Liver (tissue), 3 donors: ENCODE data around the gene CRYGC.

Experiments used
- GABPA ChIP-seq, 2 donors: IDR thresholded peaks in 1 of 2; conservative IDR thresholded peaks in 1 of 2; 2 replicates each; pipeline ENCODE4 v1.6.1; 2016; ENCODE audit warnings: antibody characterized with exemption in 2 of 2, mild to moderate bottlenecking in 1 of 2, moderate library complexity in 1 of 2
- HNF4G ChIP-seq: IDR thresholded peaks from 2 replicates; pipeline ENCODE4 v1.6.1; 2016; ENCODE audit warnings: antibody characterized with exemption
- JUND ChIP-seq, 2 donors: IDR thresholded peaks; 2 replicates each; pipeline ENCODE4 v1.6.1; 2016; ENCODE audit warnings: antibody characterized with exemption in 2 of 2
- RAD21 ChIP-seq, 2 donors: IDR thresholded peaks; 2 replicates each; pipeline ENCODE4 v1.6.1; 2016; ENCODE audit warnings: antibody characterized with exemption in 2 of 2, mild to moderate bottlenecking in 2 of 2
- REST ChIP-seq: IDR thresholded peaks from 2 replicates; pipeline ENCODE4 v1.6.1; 2016; ENCODE audit warnings: antibody characterized with exemption, mild to moderate bottlenecking
- RXRA ChIP-seq, 2 donors: IDR thresholded peaks; 2 replicates each; pipeline ENCODE4 v1.6.1; 2017 to 2018; ENCODE audit warnings: antibody characterized with exemption in 2 of 2, mild to moderate bottlenecking in 1 of 2
- SP1 ChIP-seq: IDR thresholded peaks from 2 replicates; pipeline ENCODE4 v1.6.1; 2018; ENCODE audit warnings: antibody characterized with exemption, mild to moderate bottlenecking
- TAF1 ChIP-seq: conservative IDR thresholded peaks from 2 replicates; pipeline ENCODE4 v1.6.1; 2016; ENCODE audit warnings: antibody characterized with exemption, mild to moderate bottlenecking
- YY1 ChIP-seq: IDR thresholded peaks from 2 replicates; pipeline ENCODE4 v1.6.1; 2016; ENCODE audit warnings: antibody characterized with exemption, mild to moderate bottlenecking
- TF ChIP-seq, protein P1 (sequence below): fragments of 150-350 bp; IDR thresholded peaks from 2 replicates; pipeline ENCODE4 v1.5.1; 2017; ENCODE audit warnings: improper control_type of control experiment, low read depth, low read length; ENCODE audit not compliant: missing input control
- TF ChIP-seq, protein P2 (sequence below): IDR thresholded peaks from 2 replicates; pipeline ENCODE4 v1.6.1; 2016; ENCODE audit warnings: antibody characterized with exemption
- TF ChIP-seq, protein P3 (sequence below): IDR thresholded peaks from 2 replicates; pipeline ENCODE4 v1.6.1; 2016; ENCODE audit warnings: antibody characterized with exemption
- donor health status: healthy.
- donor health status: healthy.

- TF ChIP-seq, protein P1, sequence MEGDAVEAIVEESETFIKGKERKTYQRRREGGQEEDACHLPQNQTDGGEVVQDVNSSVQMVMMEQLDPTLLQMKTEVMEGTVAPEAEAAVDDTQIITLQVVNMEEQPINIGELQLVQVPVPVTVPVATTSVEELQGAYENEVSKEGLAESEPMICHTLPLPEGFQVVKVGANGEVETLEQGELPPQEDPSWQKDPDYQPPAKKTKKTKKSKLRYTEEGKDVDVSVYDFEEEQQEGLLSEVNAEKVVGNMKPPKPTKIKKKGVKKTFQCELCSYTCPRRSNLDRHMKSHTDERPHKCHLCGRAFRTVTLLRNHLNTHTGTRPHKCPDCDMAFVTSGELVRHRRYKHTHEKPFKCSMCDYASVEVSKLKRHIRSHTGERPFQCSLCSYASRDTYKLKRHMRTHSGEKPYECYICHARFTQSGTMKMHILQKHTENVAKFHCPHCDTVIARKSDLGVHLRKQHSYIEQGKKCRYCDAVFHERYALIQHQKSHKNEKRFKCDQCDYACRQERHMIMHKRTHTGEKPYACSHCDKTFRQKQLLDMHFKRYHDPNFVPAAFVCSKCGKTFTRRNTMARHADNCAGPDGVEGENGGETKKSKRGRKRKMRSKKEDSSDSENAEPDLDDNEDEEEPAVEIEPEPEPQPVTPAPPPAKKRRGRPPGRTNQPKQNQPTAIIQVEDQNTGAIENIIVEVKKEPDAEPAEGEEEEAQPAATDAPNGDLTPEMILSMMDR, result no peak
- TF ChIP-seq, protein P2, sequence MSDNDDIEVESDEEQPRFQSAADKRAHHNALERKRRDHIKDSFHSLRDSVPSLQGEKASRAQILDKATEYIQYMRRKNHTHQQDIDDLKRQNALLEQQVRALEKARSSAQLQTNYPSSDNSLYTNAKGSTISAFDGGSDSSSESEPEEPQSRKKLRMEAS, result no peak
- no peak for TF ChIP-seq SP1
- no peak for TF ChIP-seq JUND (IDR thresholded peaks at IDR 0.05)
- no peak for TF ChIP-seq TAF1
- TF ChIP-seq REST, result no peak
- TF ChIP-seq, protein P3, sequence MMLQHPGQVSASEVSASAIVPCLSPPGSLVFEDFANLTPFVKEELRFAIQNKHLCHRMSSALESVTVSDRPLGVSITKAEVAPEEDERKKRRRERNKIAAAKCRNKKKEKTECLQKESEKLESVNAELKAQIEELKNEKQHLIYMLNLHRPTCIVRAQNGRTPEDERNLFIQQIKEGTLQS, result no peak
- TF ChIP-seq RXRA (IDR thresholded peaks at IDR 0.05), result no peak
- no peak for TF ChIP-seq YY1
- TF ChIP-seq GABPA (IDR thresholded peaks at IDR 0.05 in 1 of 2, conservative IDR thresholded peaks at IDR 0.05 in 1 of 2), result no peak
- TF ChIP-seq RAD21 (IDR thresholded peaks at IDR 0.05), result no peak
- no peak for TF ChIP-seq HNF4G
Measured at GRCh38 chr2:208118918-208119317, 10.7 kb downstream of the CRYGC start.
